Progenitor cell of endocrine pancreas (in vitro differentiated cells): ENCODE results near the gene NOC4L. TPM values are rescaled to one million over a fixed set of nuclear protein-coding genes. Genes with fewer than 3 reads are reported as not detected.
A peak's percentile ranks its signal among the peaks of the same experiment; 100 is the strongest.

Experiments used
- DNase-seq: peaks from one replicate; pipeline ENCODE4 v3.0.0; 2021; ENCODE audit warnings: low spot score; ENCODE audit not compliant: unreplicated experiment
- H3K27ac Mint-ChIP-seq: 2 replicates; pipeline ENCODE4 v1.8.0; 2021; ENCODE audit warnings: mild to moderate bottlenecking, moderate library complexity, mixed read lengths
- H3K27me3 Mint-ChIP-seq: 2 replicates; pipeline ENCODE4 v1.8.0; 2021; ENCODE audit warnings: mixed read lengths
- H3K36me3 Mint-ChIP-seq: 2 replicates; pipeline ENCODE4 v1.8.0; 2022; ENCODE audit warnings: mixed read lengths; ENCODE audit not compliant: insufficient read depth
- H3K4me1 Mint-ChIP-seq: 2 replicates; pipeline ENCODE4 v1.8.0; 2021; ENCODE audit warnings: low read depth, mixed read lengths
- H3K4me3 Mint-ChIP-seq: 2 replicates; pipeline ENCODE4 v1.8.0; 2021; ENCODE audit warnings: low read depth, mild to moderate bottlenecking, moderate library complexity, mixed read lengths
- H3K9me3 Mint-ChIP-seq: 2 replicates; pipeline ENCODE4 v1.8.0; 2021; ENCODE audit warnings: low read depth, mixed read lengths
- total RNA-seq: library from RNA; stranded (reverse); gene quantifications from 2 replicates; pipeline ENCODE4 v1.2.1, GENCODE V29; 2021
- TF ChIP-seq, protein P1 (sequence below): fragments of 200-600 bp; sonication (generic); IDR thresholded peaks from one replicate; pipeline ENCODE4 v1.5.0; 2021; ENCODE audit warnings: antibody characterized with exemption, mild to moderate bottlenecking; ENCODE audit not compliant: unreplicated experiment

NOC4L gene
- total RNA-seq, 1 donor from 2014 or later, result 27.0 TPM

DNA sequence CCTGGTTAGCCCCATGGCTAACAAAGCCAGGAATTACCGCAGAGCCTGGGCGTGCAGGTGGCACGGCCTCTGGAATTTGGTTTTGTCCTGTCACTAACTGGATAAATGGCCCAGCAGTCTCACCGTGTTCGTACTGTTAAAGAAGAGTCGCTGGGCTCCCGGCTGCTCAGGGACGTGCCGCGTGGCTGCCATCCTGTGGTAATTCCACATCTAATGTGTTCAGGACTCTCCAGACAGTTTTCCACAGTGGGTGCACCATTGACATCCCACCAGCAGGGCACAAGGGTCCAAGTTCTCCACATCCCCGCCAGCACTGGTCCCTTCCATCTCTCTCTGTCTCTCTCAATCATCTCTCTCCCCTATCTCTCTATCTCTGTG is 19.6 kb downstream of the NOC4L start:
- DNase-seq, result no peak
- peaks cover 4% of the 10 kb centered on the region for H3K9me3 Mint-ChIP-seq
- no peaks in the 10 kb centered on the region for H3K36me3 Mint-ChIP-seq
- TF ChIP-seq, protein P1, sequence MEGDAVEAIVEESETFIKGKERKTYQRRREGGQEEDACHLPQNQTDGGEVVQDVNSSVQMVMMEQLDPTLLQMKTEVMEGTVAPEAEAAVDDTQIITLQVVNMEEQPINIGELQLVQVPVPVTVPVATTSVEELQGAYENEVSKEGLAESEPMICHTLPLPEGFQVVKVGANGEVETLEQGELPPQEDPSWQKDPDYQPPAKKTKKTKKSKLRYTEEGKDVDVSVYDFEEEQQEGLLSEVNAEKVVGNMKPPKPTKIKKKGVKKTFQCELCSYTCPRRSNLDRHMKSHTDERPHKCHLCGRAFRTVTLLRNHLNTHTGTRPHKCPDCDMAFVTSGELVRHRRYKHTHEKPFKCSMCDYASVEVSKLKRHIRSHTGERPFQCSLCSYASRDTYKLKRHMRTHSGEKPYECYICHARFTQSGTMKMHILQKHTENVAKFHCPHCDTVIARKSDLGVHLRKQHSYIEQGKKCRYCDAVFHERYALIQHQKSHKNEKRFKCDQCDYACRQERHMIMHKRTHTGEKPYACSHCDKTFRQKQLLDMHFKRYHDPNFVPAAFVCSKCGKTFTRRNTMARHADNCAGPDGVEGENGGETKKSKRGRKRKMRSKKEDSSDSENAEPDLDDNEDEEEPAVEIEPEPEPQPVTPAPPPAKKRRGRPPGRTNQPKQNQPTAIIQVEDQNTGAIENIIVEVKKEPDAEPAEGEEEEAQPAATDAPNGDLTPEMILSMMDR, result peak; percentile 48
- no peak overlapping the region for H3K4me3 Mint-ChIP-seq
- no peak overlapping the region for H3K27ac Mint-ChIP-seq
- H3K4me1 Mint-ChIP-seq, result no peaks in the 10 kb centered on the region
- peaks cover 35% of the 10 kb centered on the region for H3K27me3 Mint-ChIP-seq

GRCh38 chr12:132164426-132164825 is 20.2 kb downstream of the NOC4L start:
- peak overlapping the region; percentile 85 for H3K27ac Mint-ChIP-seq
- peaks cover 4% of the 10 kb centered on the region for H3K9me3 Mint-ChIP-seq
- no peak for DNase-seq
- TF ChIP-seq, protein P1, result no peak
- peaks cover 35% of the 10 kb centered on the region for H3K27me3 Mint-ChIP-seq
- no peaks in the 10 kb centered on the region for H3K36me3 Mint-ChIP-seq
- no peak overlapping the region for H3K4me3 Mint-ChIP-seq
- H3K4me1 Mint-ChIP-seq, result no peaks in the 10 kb centered on the region

GRCh38 chr12:132165584-132165983 is 21.3 kb downstream of the NOC4L start:
- H3K4me3 Mint-ChIP-seq, result no peak overlapping the region
- peaks cover 4% of the 10 kb centered on the region for H3K9me3 Mint-ChIP-seq
- H3K27ac Mint-ChIP-seq, result no peak overlapping the region
- no peaks in the 10 kb centered on the region for H3K36me3 Mint-ChIP-seq
- TF ChIP-seq, protein P1, result no peak
- H3K27me3 Mint-ChIP-seq, result peaks cover 38% of the 10 kb centered on the region
- H3K4me1 Mint-ChIP-seq, result no peaks in the 10 kb centered on the region
- no peak for DNase-seq

DNA sequence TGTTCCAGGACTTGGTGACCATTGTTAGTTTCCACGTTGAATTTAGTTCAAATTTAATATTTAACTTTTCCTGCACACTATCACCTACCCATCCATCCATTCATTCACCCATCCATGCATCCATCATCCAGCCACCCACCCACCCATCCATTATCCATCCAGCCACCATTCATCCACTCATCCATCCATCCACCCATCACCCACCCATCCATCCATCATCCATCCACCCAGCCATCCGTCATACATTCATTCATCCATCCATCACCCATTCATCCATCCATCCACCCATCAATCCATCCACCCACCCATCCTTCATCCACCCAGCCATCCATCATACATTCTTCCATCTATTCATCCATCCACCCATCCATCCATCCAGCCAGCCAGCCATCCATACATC is 21.8 kb downstream of the NOC4L start:
- no peak for DNase-seq
- no peak overlapping the region for H3K27ac Mint-ChIP-seq
- peaks cover 4% of the 10 kb centered on the region for H3K9me3 Mint-ChIP-seq
- TF ChIP-seq, protein P1, result no peak
- H3K4me1 Mint-ChIP-seq, result no peaks in the 10 kb centered on the region
- H3K27me3 Mint-ChIP-seq, result peaks cover 43% of the 10 kb centered on the region
- no peaks in the 10 kb centered on the region for H3K36me3 Mint-ChIP-seq
- no peak overlapping the region for H3K4me3 Mint-ChIP-seq

GRCh38 chr12:132166801-132167591 is 22.7 kb downstream of the NOC4L start:
- Mint-ChIP-seq H3K9me3 (peaks cover 4% of the 10 kb centered on the region), H3K36me3 (no peaks in the 10 kb centered on the region), H3K4me3 (no peak overlapping the region), H3K4me1 (no peaks in the 10 kb centered on the region), H3K27ac (no peak overlapping the region), H3K27me3 (peaks cover 46% of the 10 kb centered on the region)
- no peak for DNase-seq
- TF ChIP-seq, protein P1, result no peak
